Measurements from ENCODE around the gene PRICKLE2.

DNA sequence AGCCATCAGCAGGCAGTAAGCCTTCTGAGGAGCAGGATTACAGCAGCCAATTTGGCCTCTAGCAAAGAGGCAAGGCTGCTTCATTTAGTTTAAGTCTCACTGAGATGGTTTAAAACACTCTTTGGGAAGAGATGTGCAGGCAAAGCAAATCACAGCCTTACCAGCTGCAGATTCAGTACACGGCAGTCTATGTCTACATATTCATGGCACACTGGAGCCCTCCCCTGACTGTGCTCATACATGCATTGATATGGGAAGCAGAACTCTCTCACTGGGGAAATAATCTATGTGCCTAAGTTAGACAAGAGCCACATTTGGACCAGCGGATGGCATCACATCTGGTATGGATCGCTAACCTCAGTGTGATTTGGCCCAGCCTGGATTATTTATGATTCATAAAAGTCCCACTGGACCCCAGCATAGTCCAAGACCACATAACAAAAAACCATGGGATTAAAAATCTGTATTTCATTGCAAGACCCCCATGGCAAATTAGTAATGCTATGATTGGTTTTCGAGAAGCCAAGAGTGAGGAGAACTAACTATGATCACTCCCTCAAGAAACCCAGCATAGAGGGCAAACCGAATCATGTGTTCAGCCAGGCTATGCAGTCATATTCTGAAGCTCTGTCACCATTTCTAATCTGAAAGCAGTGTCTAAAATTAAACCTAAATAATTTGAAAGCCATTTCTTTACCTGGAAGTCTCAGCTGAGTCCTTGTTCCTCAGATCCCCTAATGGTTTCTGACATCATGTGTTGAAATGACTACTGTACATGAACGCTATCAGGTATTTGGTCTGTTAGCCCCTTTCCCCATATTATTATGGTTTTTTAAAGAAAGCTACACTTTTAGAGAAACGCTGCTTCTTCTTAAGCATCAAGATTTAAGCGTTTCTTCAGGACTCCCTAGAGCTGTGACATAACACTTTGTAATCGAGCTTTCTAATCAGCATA is 1.2 kb downstream of the PRICKLE2 start:
- TF ChIP-seq, protein P1, sequence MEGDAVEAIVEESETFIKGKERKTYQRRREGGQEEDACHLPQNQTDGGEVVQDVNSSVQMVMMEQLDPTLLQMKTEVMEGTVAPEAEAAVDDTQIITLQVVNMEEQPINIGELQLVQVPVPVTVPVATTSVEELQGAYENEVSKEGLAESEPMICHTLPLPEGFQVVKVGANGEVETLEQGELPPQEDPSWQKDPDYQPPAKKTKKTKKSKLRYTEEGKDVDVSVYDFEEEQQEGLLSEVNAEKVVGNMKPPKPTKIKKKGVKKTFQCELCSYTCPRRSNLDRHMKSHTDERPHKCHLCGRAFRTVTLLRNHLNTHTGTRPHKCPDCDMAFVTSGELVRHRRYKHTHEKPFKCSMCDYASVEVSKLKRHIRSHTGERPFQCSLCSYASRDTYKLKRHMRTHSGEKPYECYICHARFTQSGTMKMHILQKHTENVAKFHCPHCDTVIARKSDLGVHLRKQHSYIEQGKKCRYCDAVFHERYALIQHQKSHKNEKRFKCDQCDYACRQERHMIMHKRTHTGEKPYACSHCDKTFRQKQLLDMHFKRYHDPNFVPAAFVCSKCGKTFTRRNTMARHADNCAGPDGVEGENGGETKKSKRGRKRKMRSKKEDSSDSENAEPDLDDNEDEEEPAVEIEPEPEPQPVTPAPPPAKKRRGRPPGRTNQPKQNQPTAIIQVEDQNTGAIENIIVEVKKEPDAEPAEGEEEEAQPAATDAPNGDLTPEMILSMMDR (IDR thresholded peaks at IDR 0.05; ENCODE audit: low read depth, low read length, poor library complexity, severe bottlenecking): no peak
- TF ChIP-seq EZH2phosphoT487 (IDR thresholded peaks at IDR 0.05; ENCODE audit: borderline replicate concordance, low read length): no peak

Data from DOHH2 (cell line).